Liver (tissue), 9 donors: Measurements from ENCODE around the gene USP40. TPM values are rescaled to one million over a fixed set of nuclear protein-coding genes. Genes with fewer than 3 reads are reported as not detected.

ENCODE experiments used
- DNase-seq: peaks from one replicate; pipeline ENCODE4 v3.0.0-alpha.2; 2017; ENCODE audit warnings: low spot score
- H3K27ac ChIP-seq, 2 donors: one replicate each; pipeline ENCODE4 v1.7.0; 2013; ENCODE audit warnings: inconsistent platforms in 2 of 2, low read length in 2 of 2, control low read depth in 1 of 2, low read depth in 1 of 2, mild to moderate bottlenecking in 1 of 2
- H3K27me3 ChIP-seq, 4 donors: one replicate each; pipeline versions ENCODE4 v1.6.1 to v1.7.0; 2013; ENCODE audit warnings: low read length in 3 of 4, inconsistent platforms in 1 of 4, mild to moderate bottlenecking in 1 of 4, moderate library complexity in 1 of 4; ENCODE audit not compliant: control insufficient read depth in 4 of 4, insufficient read depth in 4 of 4
- H3K36me3 ChIP-seq, 4 donors: one replicate each; pipeline versions ENCODE4 v1.6.1 to v1.7.0; 2013; ENCODE audit warnings: low read length in 3 of 4, mild to moderate bottlenecking in 3 of 4, low read depth in 1 of 4, moderate library complexity in 1 of 4; ENCODE audit not compliant: control insufficient read depth in 4 of 4, insufficient read depth in 3 of 4
- H3K4me1 ChIP-seq, 4 donors: one replicate each; pipeline versions ENCODE4 v1.6.1 to v1.7.0; 2013; ENCODE audit warnings: low read length in 3 of 4, mild to moderate bottlenecking in 3 of 4, moderate library complexity in 1 of 4; ENCODE audit not compliant: control insufficient read depth in 4 of 4, insufficient read depth in 4 of 4
- H3K4me3 ChIP-seq, 3 donors: one replicate each; pipeline versions ENCODE4 v1.6.1 to v1.7.0; 2013; ENCODE audit warnings: low read length in 3 of 3, control low read depth in 1 of 3, low read depth in 1 of 3, mild to moderate bottlenecking in 1 of 3
- H3K9ac ChIP-seq, 2 donors: one replicate each; pipeline ENCODE4 v1.7.0; 2013; ENCODE audit warnings: low read length in 2 of 2, mild to moderate bottlenecking in 2 of 2, moderate library complexity in 2 of 2, control low read depth in 1 of 2, low read depth in 1 of 2
- H3K9me3 ChIP-seq, 4 donors: one replicate each; pipeline versions ENCODE4 v1.6.1 to v1.7.0; 2013; ENCODE audit warnings: low read length in 3 of 4; ENCODE audit not compliant: control insufficient read depth in 4 of 4
- CTCF ChIP-seq: fragments of 150-350 bp; IDR thresholded peaks from 2 replicates; pipeline ENCODE4 v1.5.1; 2017; ENCODE audit warnings: improper control_type of control experiment, low read depth, low read length; ENCODE audit not compliant: missing input control
- FOXA2 ChIP-seq: IDR thresholded peaks from 2 replicates; pipeline ENCODE4 v1.6.1; 2016; ENCODE audit warnings: antibody characterized with exemption
- HNF4A ChIP-seq, 2 donors: conservative IDR thresholded peaks; 2 replicates each; pipeline ENCODE4 v1.6.1; 2016; ENCODE audit warnings: antibody characterized with exemption in 2 of 2, mild to moderate bottlenecking in 2 of 2
- JUND ChIP-seq, 2 donors: IDR thresholded peaks; 2 replicates each; pipeline ENCODE4 v1.6.1; 2016; ENCODE audit warnings: antibody characterized with exemption in 2 of 2
- NR2F2 ChIP-seq: IDR thresholded peaks from 2 replicates; pipeline ENCODE4 v1.6.1; 2016; ENCODE audit warnings: antibody characterized with exemption
- RAD21 ChIP-seq, 2 donors: IDR thresholded peaks; 2 replicates each; pipeline ENCODE4 v1.6.1; 2016; ENCODE audit warnings: antibody characterized with exemption in 2 of 2, mild to moderate bottlenecking in 2 of 2
- RXRA ChIP-seq, 2 donors: IDR thresholded peaks; 2 replicates each; pipeline ENCODE4 v1.6.1; 2017 to 2018; ENCODE audit warnings: antibody characterized with exemption in 2 of 2, mild to moderate bottlenecking in 1 of 2
- SP1 ChIP-seq: IDR thresholded peaks from 2 replicates; pipeline ENCODE4 v1.6.1; 2018; ENCODE audit warnings: antibody characterized with exemption, mild to moderate bottlenecking
- TAF1 ChIP-seq: conservative IDR thresholded peaks from 2 replicates; pipeline ENCODE4 v1.6.1; 2016; ENCODE audit warnings: antibody characterized with exemption, mild to moderate bottlenecking
- YY1 ChIP-seq: IDR thresholded peaks from 2 replicates; pipeline ENCODE4 v1.6.1; 2016; ENCODE audit warnings: antibody characterized with exemption, mild to moderate bottlenecking
- ZBTB33 ChIP-seq: IDR thresholded peaks from 2 replicates; pipeline ENCODE4 v1.6.1; 2016; ENCODE audit warnings: antibody characterized with exemption
- WGBS: extraction: QIAGEN DNeasy Blood & Tissue Kit; methylation state at CpG from one replicate; pipeline ENCODE4 v1.1.7; 2013; 5-methylcytosine and 5-hydroxymethylcytosine counted together
- polyA plus RNA-seq, 2 donors: library from polyadenylated mRNA; stranded (reverse) in 1 of 2; unstranded in 1 of 2; fragments of 200-250 nt in 1 of 2; fragments of >200 nt in 1 of 2; fragmentation: Nextera tagmentation in 1 of 2; extraction: Ambion mirVana in 1 of 2; gene quantifications; one replicate each; pipeline versions ENCODE4 v1.2.1 to v1.2.3, GENCODE V29; 2013 to 2015
- total RNA-seq, 2 donors: library from RNA; depleted of rRNA; stranded (reverse); fragments of >200 nt; gene quantifications; one replicate each; pipeline ENCODE4 v1.2.3, GENCODE V29; 2014
- TF ChIP-seq, protein P1 (sequence below): IDR thresholded peaks from 2 replicates; pipeline ENCODE4 v1.6.1; 2016; ENCODE audit warnings: antibody characterized with exemption
- TF ChIP-seq, protein P2 (sequence below): IDR thresholded peaks from 2 replicates; pipeline ENCODE4 v1.6.1; 2016; ENCODE audit warnings: antibody characterized with exemption, mild to moderate bottlenecking
- donor health status: healthy.
- donor health status: healthy.
- donor health status: healthy.
- donor health status: healthy.
- donor health status: healthy.

USP40 gene
- total and polyA plus RNA-seq, 4 donors = 12.0 to 29.0 (median 17.1) TPM

- Histone ChIP-seq H3K4me3 (no peak overlapping the region), H3K4me1 (peaks cover 0 to 9% (median 5%) of the 10 kb centered on the region in 4 donors), H3K27me3 (no peaks in the 10 kb centered on the region), H3K9ac (no peak overlapping the region), H3K36me3 (peaks cover 6 to 28% (median 25%) of the 10 kb centered on the region in 4 donors), H3K27ac (no peak overlapping the region), H3K9me3 (no peaks in the 10 kb centered on the region)
- no peak for DNase-seq
- TF ChIP-seq JUND (IDR thresholded peaks at IDR 0.05) = no peak
- no peak for TF ChIP-seq HNF4A (conservative IDR thresholded peaks at IDR 0.05)
- TF ChIP-seq, protein P1, sequence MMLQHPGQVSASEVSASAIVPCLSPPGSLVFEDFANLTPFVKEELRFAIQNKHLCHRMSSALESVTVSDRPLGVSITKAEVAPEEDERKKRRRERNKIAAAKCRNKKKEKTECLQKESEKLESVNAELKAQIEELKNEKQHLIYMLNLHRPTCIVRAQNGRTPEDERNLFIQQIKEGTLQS = no peak
- no peak for TF ChIP-seq CTCF
- TF ChIP-seq NR2F2 = no peak
- TF ChIP-seq RAD21 (IDR thresholded peaks at IDR 0.05) = no peak
- no peak for TF ChIP-seq RXRA (IDR thresholded peaks at IDR 0.05)
- TF ChIP-seq TAF1 = no peak
- TF ChIP-seq YY1 = no peak
- 97% methylated on average over 4 of the region's 4 CpGs for WGBS
Observed at GRCh38 chr2:233546774-233547173, 19.8 kb downstream of the USP40 start.

DNA sequence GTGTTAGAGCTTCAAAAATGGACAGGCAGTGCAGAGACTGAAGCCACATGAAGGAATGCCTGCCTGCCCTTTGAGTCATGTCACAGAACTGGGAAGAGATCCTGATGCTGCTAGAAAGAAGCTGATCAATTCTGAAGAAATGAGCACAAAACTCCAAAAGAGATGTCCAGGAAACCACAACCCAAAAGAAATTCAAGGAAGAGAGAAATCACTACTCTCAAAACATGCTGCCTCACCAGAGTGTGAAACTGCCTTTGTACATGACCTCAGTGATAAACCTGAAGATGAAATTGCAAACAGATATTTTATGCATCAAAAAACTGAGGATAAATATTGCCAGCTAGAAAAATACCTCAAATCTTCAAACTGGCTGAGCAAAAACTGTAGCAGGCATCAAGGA is 20.5 kb downstream of the USP40 start:
- peaks cover 0 to 9% (median 5%) of the 10 kb centered on the region in 4 donors for H3K4me1 ChIP-seq
- TF ChIP-seq HNF4A (conservative IDR thresholded peaks at IDR 0.05) (no peak), NR2F2 (no peak), FOXA2 (no peak), ZBTB33 (no peak), SP1 (no peak)
- TF ChIP-seq, protein P2, sequence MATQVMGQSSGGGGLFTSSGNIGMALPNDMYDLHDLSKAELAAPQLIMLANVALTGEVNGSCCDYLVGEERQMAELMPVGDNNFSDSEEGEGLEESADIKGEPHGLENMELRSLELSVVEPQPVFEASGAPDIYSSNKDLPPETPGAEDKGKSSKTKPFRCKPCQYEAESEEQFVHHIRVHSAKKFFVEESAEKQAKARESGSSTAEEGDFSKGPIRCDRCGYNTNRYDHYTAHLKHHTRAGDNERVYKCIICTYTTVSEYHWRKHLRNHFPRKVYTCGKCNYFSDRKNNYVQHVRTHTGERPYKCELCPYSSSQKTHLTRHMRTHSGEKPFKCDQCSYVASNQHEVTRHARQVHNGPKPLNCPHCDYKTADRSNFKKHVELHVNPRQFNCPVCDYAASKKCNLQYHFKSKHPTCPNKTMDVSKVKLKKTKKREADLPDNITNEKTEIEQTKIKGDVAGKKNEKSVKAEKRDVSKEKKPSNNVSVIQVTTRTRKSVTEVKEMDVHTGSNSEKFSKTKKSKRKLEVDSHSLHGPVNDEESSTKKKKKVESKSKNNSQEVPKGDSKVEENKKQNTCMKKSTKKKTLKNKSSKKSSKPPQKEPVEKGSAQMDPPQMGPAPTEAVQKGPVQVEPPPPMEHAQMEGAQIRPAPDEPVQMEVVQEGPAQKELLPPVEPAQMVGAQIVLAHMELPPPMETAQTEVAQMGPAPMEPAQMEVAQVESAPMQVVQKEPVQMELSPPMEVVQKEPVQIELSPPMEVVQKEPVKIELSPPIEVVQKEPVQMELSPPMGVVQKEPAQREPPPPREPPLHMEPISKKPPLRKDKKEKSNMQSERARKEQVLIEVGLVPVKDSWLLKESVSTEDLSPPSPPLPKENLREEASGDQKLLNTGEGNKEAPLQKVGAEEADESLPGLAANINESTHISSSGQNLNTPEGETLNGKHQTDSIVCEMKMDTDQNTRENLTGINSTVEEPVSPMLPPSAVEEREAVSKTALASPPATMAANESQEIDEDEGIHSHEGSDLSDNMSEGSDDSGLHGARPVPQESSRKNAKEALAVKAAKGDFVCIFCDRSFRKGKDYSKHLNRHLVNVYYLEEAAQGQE = no peak

More for the DNA sequence above, 20.5 kb downstream of the USP40 start:
- Histone ChIP-seq H3K4me3 (no peak overlapping the region), H3K27me3 (no peaks in the 10 kb centered on the region), H3K9ac (no peak overlapping the region), H3K9me3 (no peaks in the 10 kb centered on the region), H3K27ac (no peak overlapping the region), H3K36me3 (peaks cover 6 to 31% (median 22%) of the 10 kb centered on the region in 4 donors)
- no peak for DNase-seq
